ENCODE results near the gene FKBP4. TPM values are rescaled to one million over a fixed set of nuclear protein-coding genes. Genes with fewer than 3 reads are reported as not detected.

The FKBP4 gene
- total and polyA plus RNA-seq, 2 experiments from 2014 or later = 126 to 223 TPM

DNA sequence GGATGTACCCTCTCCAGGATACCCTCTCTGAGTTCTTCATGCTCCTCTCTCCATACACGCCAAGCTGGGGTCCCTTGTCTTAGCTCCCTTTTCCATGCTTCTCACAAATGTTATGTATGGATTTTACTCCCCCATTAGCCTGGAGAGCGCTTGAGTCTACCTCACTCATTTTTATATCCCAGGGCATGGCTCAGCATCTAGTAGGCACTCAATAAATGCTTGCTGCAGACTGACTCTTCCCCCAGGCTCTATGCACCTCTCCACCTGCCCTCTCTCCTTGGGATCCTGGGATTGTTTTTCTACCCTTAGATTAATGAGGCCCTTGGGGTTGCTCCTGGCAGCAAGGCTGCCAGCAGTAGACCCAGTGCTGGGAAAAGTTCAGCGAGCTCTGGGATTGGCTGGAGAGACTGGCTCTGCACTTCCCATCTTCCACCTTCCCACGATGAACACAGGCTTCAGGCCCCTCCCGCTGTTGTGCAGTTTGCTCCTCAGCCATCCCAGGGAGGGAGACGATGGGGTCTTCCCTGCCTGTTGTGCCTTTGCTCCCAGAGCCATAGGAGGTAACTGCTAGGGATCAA, 37.9 kb downstream of the FKBP4 start (continued):
- no peak for TF ChIP-seq EZH2phosphoT487 (IDR thresholded peaks at IDR 0.05; ENCODE audit: unreplicated experiment)

GRCh38 chr12:2833327-2833726, 38.6 kb downstream of the FKBP4 start:
- Histone ChIP-seq H3K27ac (ENCODE audit: low read depth) (no peak overlapping the region), H3K27me3 (ENCODE audit: insufficient read depth) (no peaks in the 10 kb centered on the region), H3K36me3 (ENCODE audit: insufficient read depth) (no peaks in the 10 kb centered on the region), H3K4me2 (no peak overlapping the region), H3F3A (replicated peaks; ENCODE audit: low read depth) (0 out of 2 replicates have a peak, but pooled peaks cover 3% of the 10 kb centered on the region), H3K79me2 (replicated peaks; ENCODE audit: insufficient read depth) (no peaks in the 10 kb centered on the region), H4K20me1 (replicated peaks; ENCODE audit: insufficient read depth) (peaks cover 5% of the 10 kb centered on the region; the same call in 1 of the 2 replicates), H3K4me3 (no peak overlapping the region), H3K9me2 (ENCODE audit: insufficient read depth) (no peaks in the 10 kb centered on the region), H3K4me1 (ENCODE audit: insufficient read depth) (peaks cover 12% of the 10 kb centered on the region; the same call in 1 of the 2 replicates), H2AFZ (no peak overlapping the region)
- Mint-ChIP-seq H3K4me1 (peaks cover 19% of the 10 kb centered on the region), H3K27ac (no peak overlapping the region; the same call in 1 of the 2 replicates), H3K4me3 (no peak overlapping the region), H3K9me3 (no peaks in the 10 kb centered on the region), H3K36me3 (ENCODE audit: low read depth) (peaks cover 12% of the 10 kb centered on the region), H3K27me3 (ENCODE audit: insufficient read depth, low read depth, poor library complexity) (peaks cover 11% of the 10 kb centered on the region)
- TF ChIP-seq REST (IDR thresholded peaks at IDR 0.05; ENCODE audit: unreplicated experiment) = no peak
- DNase-seq (ENCODE audit: low spot score) = no peak
- no peak for ATAC-seq

DNA sequence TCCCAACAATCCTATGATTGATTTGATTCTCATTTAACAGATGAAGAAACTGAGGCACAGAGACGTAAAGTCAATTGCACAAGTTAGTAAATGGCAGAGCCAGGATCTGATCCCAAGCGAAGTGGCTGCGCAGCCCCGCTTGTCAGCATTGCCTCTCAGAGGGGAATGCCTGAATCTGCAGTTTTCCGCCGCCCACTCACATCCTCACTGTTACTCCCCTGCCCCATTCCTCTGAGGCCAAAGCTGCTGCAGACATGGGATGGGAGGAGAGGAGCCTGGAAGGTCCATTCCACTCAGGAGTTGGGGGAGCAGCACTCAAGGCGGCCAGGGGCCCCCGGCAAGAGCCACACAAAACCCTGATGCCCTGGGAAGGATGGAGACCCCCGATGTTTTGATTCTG, 39.0 kb downstream of the FKBP4 start:
- 0 out of 2 replicates have a peak, but pooled peaks cover 3% of the 10 kb centered on the region for H3F3A ChIP-seq (replicated peaks; ENCODE audit: low read depth)
- H3K4me3 ChIP-seq = no peak overlapping the region
- H3K4me2 ChIP-seq = no peak overlapping the region
- H2AFZ ChIP-seq = no peak overlapping the region
- H3K4me3 Mint-ChIP-seq = no peak overlapping the region
- no peaks in the 10 kb centered on the region for H3K79me2 ChIP-seq (replicated peaks; ENCODE audit: insufficient read depth)
- H4K20me1 ChIP-seq (replicated peaks; ENCODE audit: insufficient read depth) = peaks cover 5% of the 10 kb centered on the region; the same call in 1 of the 2 replicates
- H3K27me3 ChIP-seq (ENCODE audit: insufficient read depth) = no peaks in the 10 kb centered on the region
- no peaks in the 10 kb centered on the region for H3K36me3 ChIP-seq (ENCODE audit: insufficient read depth)
- no peak overlapping the region for H3K27ac Mint-ChIP-seq
- no peaks in the 10 kb centered on the region for H3K9me3 Mint-ChIP-seq
- DNase-seq (ENCODE audit: low spot score) (no peak), ATAC-seq (peak; percentile 28)
- no peaks in the 10 kb centered on the region for H3K9me2 ChIP-seq (ENCODE audit: insufficient read depth)
- peaks cover 19% of the 10 kb centered on the region for H3K4me1 Mint-ChIP-seq
- H3K27ac ChIP-seq (ENCODE audit: low read depth) = no peak overlapping the region
- peaks cover 12% of the 10 kb centered on the region; the same call in 1 of the 2 replicates for H3K4me1 ChIP-seq (ENCODE audit: insufficient read depth)
- peaks cover 10% of the 10 kb centered on the region for H3K36me3 Mint-ChIP-seq (ENCODE audit: low read depth)
- peaks cover 11% of the 10 kb centered on the region for H3K27me3 Mint-ChIP-seq (ENCODE audit: insufficient read depth, low read depth, poor library complexity)
- TF ChIP-seq STAT1 (IDR thresholded peaks at IDR 0.05; ENCODE audit: unreplicated experiment) = no peak
- no peak for TF ChIP-seq EZH2phosphoT487 (IDR thresholded peaks at IDR 0.05; ENCODE audit: unreplicated experiment)
- TF ChIP-seq EZH2 (IDR thresholded peaks at IDR 0.05; ENCODE audit: low read depth, unreplicated experiment) = no peak
- TF ChIP-seq ETS1 (IDR thresholded peaks at IDR 0.05) = no peak
- no peak for TF ChIP-seq POLR2AphosphoS5 (IDR thresholded peaks at IDR 0.05; ENCODE audit: low read depth)
- no peak for TF ChIP-seq NANOG (IDR thresholded peaks at IDR 0.05; ENCODE audit: borderline replicate concordance)
- TF ChIP-seq ZNF462 (CRISPR knock-in tag; IDR thresholded peaks at IDR 0.05) = no peak

All from GM23338 (cell line).